NCI-H2107 (cell line): ENCODE results near the gene RBM17.
"Not testable (repeated sequence)": the region's sequence is repeated elsewhere in the genome, so short reads cannot be mapped to it uniquely, and the experiment has no call there.

ENCODE experiments used
- DNase-seq: peaks from one replicate; lab custom pipeline; 2025; lab: John Stamatoyannopoulos, UW

RBM17 gene

DNA sequence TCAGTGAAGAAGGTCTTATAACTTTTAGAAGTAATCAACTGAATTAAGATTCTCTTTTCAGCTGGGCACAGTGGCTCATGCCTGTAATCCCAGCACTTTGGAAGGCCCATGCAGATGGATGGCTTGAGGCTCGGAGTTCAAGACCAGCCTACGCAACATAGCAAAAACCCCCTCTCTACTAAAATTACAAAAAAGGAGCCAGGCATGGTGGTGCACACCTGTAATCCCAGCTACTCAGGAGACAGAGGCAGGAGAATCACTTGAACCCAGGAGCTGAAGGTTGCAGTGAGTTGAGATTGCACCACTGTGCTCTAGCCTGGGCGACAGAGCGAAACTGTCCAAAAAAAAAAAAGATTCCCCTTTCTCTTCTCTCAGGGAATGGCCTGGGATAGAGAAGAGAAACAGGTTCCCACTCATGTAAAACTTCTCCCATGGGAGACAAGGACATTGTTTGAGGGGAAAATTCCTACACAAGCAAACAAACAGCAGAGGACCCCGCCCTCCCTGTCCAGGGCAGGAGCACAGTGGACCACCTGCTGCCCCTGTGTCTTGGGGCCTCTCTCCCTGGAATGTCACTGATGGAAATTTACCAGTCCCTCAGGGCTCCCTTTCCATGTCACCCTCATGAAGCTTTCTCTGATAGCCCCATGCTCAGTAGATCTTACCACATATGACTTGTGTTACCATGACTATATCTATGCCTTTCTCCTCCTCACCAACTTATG, 32.3 kb upstream of the RBM17 start:
- DNase-seq: no peak

DNA sequence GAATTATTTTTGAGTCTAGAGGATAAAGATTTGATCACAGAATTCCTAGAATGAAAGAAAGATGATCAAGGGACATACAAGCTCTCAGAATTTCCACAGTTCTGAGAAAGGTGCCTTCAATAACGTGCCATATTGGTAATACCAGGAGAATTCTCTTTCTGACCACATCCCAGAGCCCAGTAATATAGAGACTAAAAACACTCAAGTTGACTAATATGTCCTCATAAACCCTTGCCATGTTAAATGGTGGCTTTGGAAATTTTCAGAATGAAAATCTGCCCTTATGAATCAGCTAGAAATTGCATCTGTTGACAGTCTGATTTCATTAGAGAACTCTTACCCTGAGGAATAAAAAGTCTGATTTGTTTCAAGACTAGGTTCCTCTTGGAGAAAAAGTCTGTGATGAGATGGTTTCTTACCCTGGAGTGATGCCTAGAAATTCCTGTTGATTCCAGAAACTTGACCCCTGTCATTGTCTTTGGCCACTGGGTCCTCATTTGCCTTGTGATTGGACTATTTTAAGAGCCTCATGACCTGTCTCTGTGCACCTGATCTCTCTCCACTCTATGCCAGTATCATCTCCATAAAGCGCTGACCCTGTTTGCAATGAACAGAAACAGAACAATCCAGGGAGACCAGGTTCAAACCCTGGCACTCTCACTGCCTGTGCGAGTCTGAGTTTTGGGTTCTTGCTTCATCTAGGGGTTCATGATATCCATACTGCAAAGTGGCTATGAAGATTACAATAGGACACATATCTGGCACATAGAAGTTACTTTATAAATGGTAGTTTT, 30.0 kb upstream of the RBM17 start:
- no peak for DNase-seq

DNA sequence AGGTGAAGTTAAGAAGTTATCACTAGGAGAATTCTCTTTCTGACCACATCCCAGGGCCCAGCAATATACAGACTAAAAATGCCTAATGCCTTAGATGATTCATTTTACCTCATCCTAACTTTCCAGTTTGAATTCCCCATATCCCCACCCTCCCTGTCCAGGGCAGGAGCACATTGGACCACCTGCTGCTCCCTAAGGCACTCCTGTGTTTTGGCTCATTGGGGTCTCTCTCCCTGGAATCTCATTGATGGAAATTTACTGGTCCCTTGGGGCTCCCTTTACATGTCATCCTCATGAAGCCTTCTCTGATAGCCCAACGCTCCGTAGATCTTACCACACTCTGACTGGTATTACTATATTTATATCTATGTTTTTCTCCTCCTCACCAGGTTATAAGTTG, 29.3 kb upstream of the RBM17 start:
- no peak for DNase-seq

GRCh38 chr10:6061056-6061455, 27.8 kb upstream of the RBM17 start:
- no peak for DNase-seq

GRCh38 chr10:6062101-6062771, 26.6 kb upstream of the RBM17 start, which contains the start of gene IL2RA:
IL2RA (minus strand) TSS chr10:6062367; CDS start chr10:6062151, 216 bp downstream.
- no peak for DNase-seq

- no peak for DNase-seq
Measured at GRCh38 chr10:6064119-6064518, 24.7 kb upstream of the RBM17 start.

DNA sequence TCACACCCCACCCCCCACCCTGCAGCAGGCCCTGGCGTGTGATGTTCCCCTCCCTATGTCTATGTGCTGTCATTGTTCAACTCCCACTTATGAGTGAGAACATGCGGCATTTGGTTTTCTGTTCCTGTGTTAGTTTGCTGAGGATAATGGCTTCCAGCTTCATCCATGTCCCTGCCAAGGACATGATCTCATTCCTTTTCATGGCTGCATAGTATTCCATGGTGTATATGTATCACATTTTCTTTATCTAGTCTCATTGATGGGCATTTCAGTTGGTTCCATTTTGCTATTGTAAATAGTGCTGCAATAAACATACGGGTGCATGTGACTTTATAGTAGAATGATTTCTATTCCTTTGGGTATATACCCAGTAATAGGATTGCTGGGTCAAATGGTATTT, 24.1 kb upstream of the RBM17 start:
- DNase-seq: not testable (repeated sequence)

- no peak for DNase-seq
Measured at GRCh38 chr10:6065406-6065805, 23.4 kb upstream of the RBM17 start.

- DNase-seq: no peak
Measured at GRCh38 chr10:6065835-6066234, 23.0 kb upstream of the RBM17 start.

GRCh38 chr10:6067457-6067856, 21.4 kb upstream of the RBM17 start:
- no peak for DNase-seq

DNA sequence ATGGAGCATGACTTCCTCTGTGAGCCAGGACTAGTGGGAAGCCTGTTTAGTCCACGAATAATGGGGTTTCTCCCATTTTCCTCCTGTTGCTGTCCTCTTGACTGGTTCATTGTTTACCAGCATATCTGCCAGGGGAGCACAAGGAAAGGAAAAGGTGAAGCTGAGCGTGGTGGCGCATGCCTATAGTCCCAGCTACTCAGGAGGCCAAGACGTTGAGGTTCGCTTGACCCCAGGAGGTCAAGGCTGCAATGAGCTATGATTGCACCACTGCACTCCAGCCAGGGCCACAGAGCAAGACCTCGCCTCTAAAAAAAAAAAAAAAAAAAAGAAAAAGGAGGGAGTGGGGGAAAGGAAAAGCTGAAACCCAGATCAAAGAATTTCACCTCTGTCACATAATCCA, 20.8 kb upstream of the RBM17 start:
- DNase-seq: no peak

- DNase-seq: no peak
Measured at GRCh38 chr10:6068422-6068821, 20.4 kb upstream of the RBM17 start.

GRCh38 chr10:6069081-6069931, 19.5 kb upstream of the RBM17 start:
- no peak for DNase-seq

DNA sequence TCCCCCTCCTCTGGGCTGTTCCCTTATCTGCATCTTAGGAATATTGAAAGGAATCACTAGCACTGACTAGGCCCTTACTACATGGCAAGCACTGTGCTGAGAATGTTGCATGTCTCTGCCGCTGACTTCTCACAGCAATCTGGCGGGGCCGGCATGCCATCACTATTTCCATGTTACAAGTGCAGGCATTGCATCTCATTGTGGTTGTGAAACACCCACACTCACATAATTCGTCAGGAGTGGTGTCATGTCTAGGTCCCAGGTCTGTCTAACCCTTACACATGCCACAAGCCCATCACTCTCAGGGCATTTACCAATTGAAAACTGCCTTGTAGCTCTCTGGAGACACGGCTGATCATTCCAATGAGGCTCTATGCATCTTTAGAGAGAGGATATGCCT, 18.2 kb upstream of the RBM17 start:
- no peak for DNase-seq

DNA sequence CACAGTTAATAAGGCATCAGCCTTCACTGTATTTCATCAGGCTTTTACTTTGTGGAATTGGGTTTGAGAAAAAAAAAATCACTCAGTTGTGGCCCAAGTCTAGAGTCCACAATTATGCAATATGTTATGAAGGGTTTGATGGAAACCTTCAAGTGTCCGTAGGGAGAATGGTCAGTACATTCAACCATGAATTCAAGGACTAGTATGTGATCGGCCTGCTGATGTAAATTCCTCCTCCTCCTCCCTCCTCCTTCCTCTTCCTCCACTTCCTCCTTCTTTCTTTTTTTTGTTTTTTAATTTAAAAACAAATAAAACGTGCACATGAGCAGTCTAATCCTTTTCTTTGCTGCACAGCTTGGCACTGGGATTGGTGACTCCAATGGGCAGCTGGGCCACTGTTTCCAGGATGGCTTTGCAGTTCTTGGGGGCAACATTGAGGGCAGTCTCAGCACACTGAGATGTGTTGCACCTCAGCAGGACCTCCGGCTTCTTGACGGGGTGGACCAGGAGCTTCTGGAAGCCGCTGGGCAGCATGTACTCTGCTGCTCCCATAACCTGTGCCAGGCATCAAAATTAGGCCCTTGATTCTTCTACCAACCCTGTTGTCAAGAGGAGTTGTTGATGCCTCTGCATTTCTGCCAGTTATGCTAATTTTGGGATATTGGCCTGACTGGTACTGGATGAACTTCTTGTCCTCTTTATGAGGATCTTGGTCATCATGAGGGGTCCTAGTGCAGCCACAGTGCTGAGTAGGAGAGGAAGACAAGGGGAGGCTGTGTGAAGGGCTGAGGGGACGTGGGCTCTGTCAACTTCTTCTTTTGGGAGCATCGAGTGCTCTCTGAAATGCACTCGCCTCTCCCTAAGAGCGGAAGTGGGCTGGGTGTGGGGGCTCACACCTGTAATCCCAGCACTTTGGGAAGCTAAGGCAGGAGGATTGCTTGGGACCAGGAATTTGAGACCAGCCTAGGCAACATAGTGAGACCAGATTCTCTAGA, 17.4 kb upstream of the RBM17 start:
- DNase-seq: no peak

GRCh38 chr10:6072215-6072934, 16.5 kb upstream of the RBM17 start:
- no peak for DNase-seq

DNA sequence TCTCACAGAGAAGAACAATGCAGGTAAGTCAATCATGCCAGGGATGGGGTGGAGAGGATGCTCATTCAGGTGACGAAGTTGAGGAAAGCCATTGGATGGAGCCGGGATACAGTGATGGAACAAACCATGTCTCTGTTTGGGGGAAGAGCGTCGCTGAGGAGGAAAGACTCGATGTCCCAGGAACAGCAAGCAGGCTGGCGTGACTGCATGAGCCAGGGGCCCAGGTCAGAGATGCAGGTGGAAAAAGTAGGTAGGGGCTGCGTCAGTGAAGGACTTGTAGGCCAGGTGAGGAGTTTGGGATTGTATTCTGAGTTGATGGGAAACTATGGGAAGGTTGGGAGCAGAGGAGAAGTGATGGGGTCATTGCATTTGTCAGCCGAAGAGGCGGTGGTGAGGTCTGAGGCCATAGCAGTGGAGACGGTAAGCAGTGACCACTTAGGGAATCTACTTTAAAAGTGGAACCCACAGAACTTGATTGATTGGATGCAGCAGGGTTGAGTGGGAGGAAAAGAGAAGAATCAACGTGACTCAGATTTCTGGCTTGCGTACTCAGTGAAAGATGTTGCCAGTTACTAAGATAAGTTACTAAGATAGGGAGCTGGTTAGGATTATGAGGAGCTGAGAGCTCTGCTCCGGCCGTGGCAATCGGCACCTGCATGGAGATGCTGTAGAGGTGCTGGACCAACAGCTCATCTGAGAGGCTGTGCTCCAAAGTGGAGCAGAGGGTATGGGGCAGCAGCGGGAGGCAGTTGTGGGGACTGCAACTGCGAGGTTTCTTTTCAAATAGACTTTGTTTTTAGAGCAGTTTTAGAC, 14.1 kb upstream of the RBM17 start:
- no peak for DNase-seq

DNA sequence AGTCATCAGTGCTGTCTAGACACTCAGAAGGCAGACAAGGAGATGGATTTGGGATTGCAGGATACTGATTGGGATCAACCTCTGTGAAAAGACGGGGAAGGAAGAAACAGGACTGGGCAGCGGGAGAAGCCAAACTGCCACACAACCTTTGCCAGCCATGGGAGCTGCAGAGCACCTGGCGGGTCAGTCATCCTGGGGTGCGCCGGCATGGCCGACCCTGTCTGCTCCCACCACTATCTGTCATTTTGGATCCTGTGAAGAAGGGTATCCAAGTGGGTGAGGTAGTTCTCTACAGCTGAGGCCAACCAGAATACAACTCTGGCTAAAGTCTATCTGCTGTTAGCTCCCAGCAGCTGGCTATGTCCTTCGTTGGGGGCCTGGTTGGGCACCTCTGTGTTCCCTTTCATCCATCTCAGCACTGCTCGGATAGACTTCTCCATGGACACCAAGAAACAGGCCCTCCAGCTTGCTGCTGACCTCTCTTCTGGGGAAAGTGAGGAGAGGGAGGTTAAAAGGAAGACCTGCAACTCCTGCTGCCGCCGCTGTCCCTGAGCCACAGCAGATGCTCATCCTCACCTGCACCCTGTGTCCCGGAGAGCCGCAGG, 11.7 kb upstream of the RBM17 start:
- DNase-seq: no peak

- DNase-seq: no peak
Measured at GRCh38 chr10:6079044-6079443, 9.8 kb upstream of the RBM17 start.
